ENCODE results near the gene SFI1. TPM values are rescaled to one million over a fixed set of nuclear protein-coding genes. Genes with fewer than 3 reads are reported as not detected.
"Not testable (repeated sequence)": the region's sequence is repeated elsewhere in the genome, so short reads cannot be mapped to it uniquely, and the experiment has no call there.

SFI1 gene
- total RNA-seq, 1 donor from 2014 or later, result 38.0 TPM

DNA sequence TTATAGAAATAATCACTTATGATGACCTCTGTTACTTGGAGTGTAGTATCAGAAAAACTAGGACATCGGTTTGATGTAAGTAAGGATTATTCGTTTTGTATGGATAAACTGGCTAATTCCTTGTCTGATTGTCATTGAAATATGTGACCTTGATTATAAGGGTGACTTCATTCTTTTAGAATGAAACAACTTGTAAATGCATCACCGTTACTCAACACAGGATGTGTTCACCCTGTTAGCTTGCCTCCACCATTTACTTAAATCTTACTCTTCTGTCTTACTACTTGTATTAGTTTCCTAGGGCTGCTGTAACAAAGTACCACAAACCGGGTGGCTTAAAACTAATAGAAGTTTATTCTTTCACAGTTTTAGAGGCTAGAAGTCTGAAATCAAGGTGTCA lies 7.9 kb downstream of the SFI1 start:
- Histone ChIP-seq H3K9me3 (no peaks in the 10 kb centered on the region), H3K4me1 (no peaks in the 10 kb centered on the region), H3K36me3 (peaks cover 10% of the 10 kb centered on the region), H3K4me3 (no peak overlapping the region), H3K27ac (no peak overlapping the region), H3K27me3 (no peaks in the 10 kb centered on the region)
- no peak for DNase-seq
- no peak for ATAC-seq
- TF ChIP-seq, protein P1, sequence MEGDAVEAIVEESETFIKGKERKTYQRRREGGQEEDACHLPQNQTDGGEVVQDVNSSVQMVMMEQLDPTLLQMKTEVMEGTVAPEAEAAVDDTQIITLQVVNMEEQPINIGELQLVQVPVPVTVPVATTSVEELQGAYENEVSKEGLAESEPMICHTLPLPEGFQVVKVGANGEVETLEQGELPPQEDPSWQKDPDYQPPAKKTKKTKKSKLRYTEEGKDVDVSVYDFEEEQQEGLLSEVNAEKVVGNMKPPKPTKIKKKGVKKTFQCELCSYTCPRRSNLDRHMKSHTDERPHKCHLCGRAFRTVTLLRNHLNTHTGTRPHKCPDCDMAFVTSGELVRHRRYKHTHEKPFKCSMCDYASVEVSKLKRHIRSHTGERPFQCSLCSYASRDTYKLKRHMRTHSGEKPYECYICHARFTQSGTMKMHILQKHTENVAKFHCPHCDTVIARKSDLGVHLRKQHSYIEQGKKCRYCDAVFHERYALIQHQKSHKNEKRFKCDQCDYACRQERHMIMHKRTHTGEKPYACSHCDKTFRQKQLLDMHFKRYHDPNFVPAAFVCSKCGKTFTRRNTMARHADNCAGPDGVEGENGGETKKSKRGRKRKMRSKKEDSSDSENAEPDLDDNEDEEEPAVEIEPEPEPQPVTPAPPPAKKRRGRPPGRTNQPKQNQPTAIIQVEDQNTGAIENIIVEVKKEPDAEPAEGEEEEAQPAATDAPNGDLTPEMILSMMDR (IDR thresholded peaks at IDR 0.05), result no peak
- intact Hi-C loops (cut with DNase I), result no loop called here

DNA sequence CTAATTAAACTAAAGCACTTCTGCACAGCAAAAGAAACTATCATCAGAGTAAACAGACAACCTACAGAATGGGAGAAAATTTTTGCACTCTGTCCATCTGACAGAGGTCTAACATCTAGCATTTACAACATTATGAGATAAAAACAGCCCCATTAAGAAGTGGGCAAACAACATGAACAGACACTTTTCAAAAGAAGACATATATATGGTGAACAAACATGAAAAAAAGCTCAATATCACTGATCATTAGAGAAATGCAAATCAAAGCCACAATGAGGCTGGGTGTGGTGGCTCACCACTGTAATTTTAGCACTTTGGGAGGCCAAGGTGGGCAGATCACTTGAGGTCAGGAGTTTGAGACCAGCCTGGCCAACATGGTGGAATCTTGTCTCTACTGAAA lies 11.2 kb downstream of the SFI1 start:
- DNase-seq; H3K27ac ChIP-seq; intact Hi-C loops (cut with DNase I); H3K4me3 ChIP-seq; H3K27me3 ChIP-seq; H3K9me3 ChIP-seq; ATAC-seq; H3K4me1 ChIP-seq: not testable (repeated sequence)
- peaks cover 11% of the 10 kb centered on the region for H3K36me3 ChIP-seq

- H3K27me3 ChIP-seq, result no peaks in the 10 kb centered on the region
- H3K36me3 ChIP-seq, result peaks cover 11% of the 10 kb centered on the region
- H3K4me3 ChIP-seq, result no peak overlapping the region
- intact Hi-C loops (cut with DNase I), result no loop called here
- no peak overlapping the region for H3K27ac ChIP-seq
- DNase-seq (no peak), ATAC-seq (no peak)
- H3K4me1 ChIP-seq, result no peaks in the 10 kb centered on the region
- no peaks in the 10 kb centered on the region for H3K9me3 ChIP-seq
- TF ChIP-seq, protein P1 (IDR thresholded peaks at IDR 0.05), result no peak
Observed at GRCh38 chr22:31508536-31508935, 12.2 kb downstream of the SFI1 start.

GRCh38 chr22:31509061-31509762 lies 12.9 kb downstream of the SFI1 start:
- peaks cover 11% of the 10 kb centered on the region for H3K36me3 ChIP-seq
- TF ChIP-seq, protein P1 (IDR thresholded peaks at IDR 0.05), result no peak
- intact Hi-C loops (cut with DNase I), result no loop called here
- no peak overlapping the region for H3K27ac ChIP-seq
- H3K4me1 ChIP-seq, result no peaks in the 10 kb centered on the region
- H3K9me3 ChIP-seq, result no peaks in the 10 kb centered on the region
- DNase-seq (no peak), ATAC-seq (no peak)
- no peaks in the 10 kb centered on the region for H3K27me3 ChIP-seq
- H3K4me3 ChIP-seq, result no peak overlapping the region

DNA sequence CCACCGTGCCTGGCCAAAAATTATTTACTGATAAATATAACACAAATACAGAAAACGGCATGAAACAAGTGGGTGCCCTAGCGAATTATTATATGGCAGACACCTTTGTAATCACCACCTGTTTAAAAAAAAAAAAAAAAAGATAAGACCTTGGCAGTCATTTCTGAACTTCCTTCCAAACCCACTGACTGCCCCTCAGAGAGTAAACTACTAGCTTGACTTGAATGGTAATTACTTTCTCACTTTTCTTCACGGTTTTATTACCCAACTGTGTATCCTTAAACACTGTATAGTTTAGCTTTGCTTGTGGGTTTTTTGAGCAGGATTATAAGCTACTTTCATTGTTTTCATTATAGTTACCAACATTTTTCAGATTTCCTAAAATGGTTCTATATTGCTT lies 23.7 kb downstream of the SFI1 start:
- H3K36me3 ChIP-seq, result no peaks in the 10 kb centered on the region
- H3K27me3 ChIP-seq, result no peaks in the 10 kb centered on the region
- DNase-seq (no peak), ATAC-seq (no peak)
- H3K9me3 ChIP-seq, result no peaks in the 10 kb centered on the region
- no peaks in the 10 kb centered on the region for H3K4me1 ChIP-seq
- no peak overlapping the region for H3K4me3 ChIP-seq
- H3K27ac ChIP-seq, result no peak overlapping the region
- TF ChIP-seq, protein P1 (IDR thresholded peaks at IDR 0.05), result no peak
- intact Hi-C loops (cut with DNase I), result no loop called here

GRCh38 chr22:31524132-31524531 lies 27.8 kb downstream of the SFI1 start:
- intact Hi-C loops (cut with DNase I); H3K9me3 ChIP-seq; ATAC-seq; H3K36me3 ChIP-seq; DNase-seq; H3K4me3 ChIP-seq; H3K27ac ChIP-seq; H3K4me1 ChIP-seq; H3K27me3 ChIP-seq: not testable (repeated sequence)

GRCh38 chr22:31526270-31526669 lies 29.9 kb downstream of the SFI1 start:
- TF ChIP-seq, protein P1 (IDR thresholded peaks at IDR 0.05), result no peak
- H3K9me3 ChIP-seq, result no peaks in the 10 kb centered on the region
- DNase-seq (no peak), ATAC-seq (no peak)
- H3K27me3 ChIP-seq, result no peaks in the 10 kb centered on the region
- H3K27ac ChIP-seq, result no peak overlapping the region
- intact Hi-C loops (cut with DNase I), result no loop called here
- H3K4me3 ChIP-seq, result no peak overlapping the region
- peaks cover 12% of the 10 kb centered on the region for H3K36me3 ChIP-seq
- H3K4me1 ChIP-seq, result no peaks in the 10 kb centered on the region

Measured in upper lobe of right lung (tissue), 1 donor.